ENCODE measurements around the gene RBM14.

The RBM14 gene

GRCh38 chr11:66626382-66626781 is 10.0 kb downstream of the RBM14 start:
- no peak overlapping the region for H3K4me3 ChIP-seq (ENCODE audit: low read depth, low read length)
- TF ChIP-seq CTCF (IDR thresholded peaks at IDR 0.05; ENCODE audit: borderline replicate concordance, insufficient read depth, low read depth, low read length), result no peak

DNA sequence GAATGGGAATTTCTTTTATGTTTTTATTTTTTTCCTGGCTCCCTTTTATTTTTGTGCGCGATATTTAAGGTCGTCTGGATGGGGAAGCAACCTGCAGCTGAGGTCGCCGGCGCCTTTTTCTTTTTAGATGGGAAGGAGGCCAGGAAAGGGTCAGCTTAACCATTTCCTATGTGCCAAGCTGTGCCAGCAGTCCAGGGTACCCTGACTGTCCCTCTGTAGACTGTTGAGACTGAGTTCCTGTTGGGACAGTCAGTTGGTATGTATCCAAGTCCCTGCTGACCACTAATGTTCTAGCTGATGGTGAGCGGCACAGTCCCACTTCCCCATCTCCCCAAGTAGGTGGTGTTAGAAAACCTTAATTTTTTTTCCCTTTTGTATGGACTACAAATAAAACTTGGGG is 10.5 kb downstream of the RBM14 start:
- TF ChIP-seq CTCF (IDR thresholded peaks at IDR 0.05; ENCODE audit: borderline replicate concordance, insufficient read depth, low read depth, low read length), result no peak
- H3K4me3 ChIP-seq (ENCODE audit: low read depth, low read length), result no peak overlapping the region

DNA sequence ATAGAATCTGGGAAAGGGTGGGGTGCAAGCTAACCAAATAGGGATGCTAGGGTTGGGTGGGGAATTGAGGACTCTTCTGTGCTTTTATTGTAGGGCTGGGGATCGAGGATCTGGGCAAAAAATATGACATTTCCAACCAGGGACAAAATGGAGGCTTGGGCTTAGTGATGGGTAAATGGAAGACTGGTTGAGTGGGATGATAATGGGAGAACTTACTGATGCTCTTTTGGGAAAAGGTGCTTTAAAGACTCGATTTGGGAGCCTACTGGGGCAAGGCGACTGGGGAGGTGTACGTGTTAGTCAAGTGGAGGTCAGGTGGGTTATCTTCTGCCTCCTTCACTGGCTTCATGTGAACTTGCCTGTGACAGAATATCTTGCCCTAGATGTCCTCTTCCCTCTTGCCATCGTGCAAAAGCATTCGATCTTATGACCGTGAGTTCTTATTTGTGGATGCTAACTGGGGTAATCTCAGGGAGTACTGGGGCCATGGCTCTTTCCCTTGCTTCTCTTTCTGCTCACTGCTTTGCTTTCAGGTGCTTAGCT is 11.7 kb downstream of the RBM14 start:
- TF ChIP-seq CTCF (IDR thresholded peaks at IDR 0.05; ENCODE audit: borderline replicate concordance, insufficient read depth, low read depth, low read length), result no peak
- H3K4me3 ChIP-seq (ENCODE audit: low read depth, low read length), result no peak overlapping the region

- no peak for TF ChIP-seq CTCF (IDR thresholded peaks at IDR 0.05; ENCODE audit: borderline replicate concordance, insufficient read depth, low read depth, low read length)
- H3K4me3 ChIP-seq (ENCODE audit: low read depth, low read length), result no peak overlapping the region
Measured at GRCh38 chr11:66629356-66629755, 12.9 kb downstream of the RBM14 start.

- H3K4me3 ChIP-seq (ENCODE audit: low read depth, low read length), result no peak overlapping the region
- TF ChIP-seq CTCF (IDR thresholded peaks at IDR 0.05; ENCODE audit: borderline replicate concordance, insufficient read depth, low read depth, low read length), result no peak
Measured at GRCh38 chr11:66631883-66632282, 15.5 kb downstream of the RBM14 start.

GRCh38 chr11:66632952-66633351 is 16.5 kb downstream of the RBM14 start:
- no peak overlapping the region for H3K4me3 ChIP-seq (ENCODE audit: low read depth, low read length)
- TF ChIP-seq CTCF (IDR thresholded peaks at IDR 0.05; ENCODE audit: borderline replicate concordance, insufficient read depth, low read depth, low read length), result no peak

DNA sequence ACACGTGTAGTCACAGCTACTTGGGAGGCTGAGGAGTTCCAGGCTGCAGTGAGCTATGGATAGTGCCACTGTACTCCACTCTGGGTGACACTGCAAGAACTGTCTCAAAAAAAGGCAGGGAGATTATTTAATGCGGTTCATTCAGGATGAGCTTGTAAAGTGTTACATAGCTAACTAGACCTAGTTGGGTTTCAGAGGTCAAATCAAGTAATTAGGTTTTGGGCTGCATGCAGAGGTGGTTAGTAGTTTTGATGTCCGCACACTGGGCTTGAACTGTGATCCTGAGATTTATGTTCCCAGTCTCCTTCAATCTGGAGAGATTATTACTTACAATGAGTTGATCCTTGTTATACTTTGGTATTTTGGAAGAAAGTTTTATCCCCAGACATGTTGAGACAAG is 20.0 kb downstream of the RBM14 start:
- TF ChIP-seq CTCF (IDR thresholded peaks at IDR 0.05; ENCODE audit: borderline replicate concordance, insufficient read depth, low read depth, low read length), result no peak
- no peak overlapping the region for H3K4me3 ChIP-seq (ENCODE audit: low read depth, low read length)
